ENCODE measurements around the gene DUSP22.

The DUSP22 gene

DNA sequence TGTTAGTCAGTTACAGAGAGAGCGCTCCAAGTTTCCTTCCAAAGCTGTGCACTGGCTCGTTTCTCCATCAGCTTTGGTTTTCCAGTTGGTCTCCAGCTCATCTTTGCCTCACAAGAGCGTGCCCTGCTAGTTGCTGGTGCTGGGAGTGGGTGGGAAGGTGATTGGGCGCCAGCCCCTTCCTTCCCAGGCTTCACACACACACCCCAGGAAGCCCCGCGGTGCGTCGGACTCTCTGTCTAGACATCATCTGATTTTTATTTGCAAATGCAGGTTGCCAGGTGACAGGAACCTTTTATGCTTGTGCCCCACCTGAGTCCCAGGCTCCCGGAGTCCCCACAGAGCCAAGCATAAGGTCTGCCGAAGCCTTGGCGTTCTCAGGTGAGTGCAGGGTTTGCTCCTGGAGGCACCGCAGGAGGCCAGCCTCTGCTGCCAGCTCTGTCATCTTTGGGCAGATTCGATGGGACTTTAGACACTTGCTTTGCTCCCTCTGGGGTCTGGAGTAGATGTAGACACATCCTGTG is 106.3 kb downstream of the DUSP22 start:
- Histone ChIP-seq H3K79me2 (ENCODE audit: low read length) (peaks cover 97% of the 10 kb centered on the region), H3K27me3 (replicated peaks; ENCODE audit: insufficient read depth, low read length) (no peaks in the 10 kb centered on the region), H2AFZ (ENCODE audit: low read length) (no peak overlapping the region), H3K36me3 (replicated peaks; ENCODE audit: insufficient read depth, low read length) (peaks cover 51% of the 10 kb centered on the region), H3F3A (ENCODE audit: insufficient read depth, low read length) (peaks cover 94% of the 10 kb centered on the region), H3K4me1 (ENCODE audit: low read length) (peaks cover 64% of the 10 kb centered on the region), H3K4me2 (ENCODE audit: low read depth, low read length) (peak overlapping the region; percentile 72), H3K9me3 (replicated peaks; ENCODE audit: insufficient read depth, low read length) (no peaks in the 10 kb centered on the region), H3K9ac (ENCODE audit: low read length) (peak overlapping the region; percentile 57; the same call in 1 of the 2 replicates), H3K4me3 (ENCODE audit: low read length) (peak overlapping the region; percentile 41), H3K9me2 (replicated peaks; ENCODE audit: insufficient read depth, low read length) (no peaks in the 10 kb centered on the region), H4K20me1 (ENCODE audit: insufficient read depth, low read length) (peaks cover 81% of the 10 kb centered on the region), H3K27ac (ENCODE audit: low read length) (peak overlapping the region; percentile 78)
- no peak for TF ChIP-seq EZH2phosphoT487 (IDR thresholded peaks at IDR 0.05; ENCODE audit: low read length)
- no peak for TF ChIP-seq CTCF (IDR thresholded peaks at IDR 0.05; ENCODE audit: low read length)
- TF ChIP-seq EZH2 (optimal IDR thresholded peaks at IDR 0.05; ENCODE audit: low read depth, low read length): no peak
- DNase-seq: no peak

DNA sequence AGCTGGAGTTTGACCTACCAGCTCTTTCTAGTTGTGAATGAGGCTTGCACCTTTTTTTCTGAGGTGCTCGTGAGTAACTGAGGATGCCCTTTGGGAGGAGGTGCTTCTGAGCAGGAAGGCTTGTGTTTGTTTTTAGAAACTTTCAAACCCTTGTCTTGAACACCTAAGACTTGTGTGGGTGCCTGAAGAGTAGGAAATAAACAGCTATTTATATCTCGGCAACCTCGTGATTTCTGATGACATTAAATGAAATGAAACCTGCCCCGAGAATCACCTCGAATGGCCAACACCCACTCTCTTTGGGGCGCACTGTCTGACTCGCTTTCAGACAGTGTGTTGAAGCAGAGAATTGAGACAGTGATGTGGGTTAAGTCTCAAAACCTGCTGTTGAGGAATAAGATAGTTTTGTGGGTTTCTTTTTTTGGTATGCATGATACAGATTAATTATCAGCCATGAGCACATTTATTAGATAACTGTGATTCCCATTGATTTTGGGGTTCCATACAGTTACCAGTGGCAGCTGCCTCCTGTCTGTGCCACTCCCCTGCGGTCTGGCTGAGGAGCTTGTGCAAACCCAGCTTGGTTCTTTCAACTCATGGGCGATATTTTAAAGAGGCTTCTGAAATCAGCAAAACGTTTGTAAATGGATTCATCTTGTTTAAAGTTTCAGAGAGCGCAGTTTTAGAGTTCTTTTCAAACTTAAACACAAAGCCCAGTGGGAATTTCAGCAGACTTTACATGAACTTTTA is 107.7 kb downstream of the DUSP22 start:
- Histone ChIP-seq H3K4me1 (ENCODE audit: low read length) (peaks cover 70% of the 10 kb centered on the region), H3F3A (ENCODE audit: insufficient read depth, low read length) (peaks cover 94% of the 10 kb centered on the region), H3K27ac (ENCODE audit: low read length) (peak overlapping the region; percentile 78), H3K36me3 (replicated peaks; ENCODE audit: insufficient read depth, low read length) (peaks cover 48% of the 10 kb centered on the region), H3K27me3 (replicated peaks; ENCODE audit: insufficient read depth, low read length) (no peaks in the 10 kb centered on the region), H3K79me2 (ENCODE audit: low read length) (peaks cover 97% of the 10 kb centered on the region), H3K4me2 (ENCODE audit: low read depth, low read length) (peak overlapping the region; percentile 72), H3K4me3 (ENCODE audit: low read length) (peak overlapping the region; percentile 3; the same call in 1 of the 2 replicates), H3K9me2 (replicated peaks; ENCODE audit: insufficient read depth, low read length) (no peaks in the 10 kb centered on the region), H4K20me1 (ENCODE audit: insufficient read depth, low read length) (peaks cover 81% of the 10 kb centered on the region), H3K9me3 (replicated peaks; ENCODE audit: insufficient read depth, low read length) (no peaks in the 10 kb centered on the region), H3K9ac (ENCODE audit: low read length) (peak overlapping the region; percentile 57; the same call in 1 of the 2 replicates), H2AFZ (ENCODE audit: low read length) (no peak overlapping the region)
- DNase-seq: peak; percentile 95
- TF ChIP-seq EZH2phosphoT487 (IDR thresholded peaks at IDR 0.05; ENCODE audit: low read length): no peak
- TF ChIP-seq EZH2 (optimal IDR thresholded peaks at IDR 0.05; ENCODE audit: low read depth, low read length): no peak
- no peak for TF ChIP-seq CTCF (IDR thresholded peaks at IDR 0.05; ENCODE audit: low read length)

DNA sequence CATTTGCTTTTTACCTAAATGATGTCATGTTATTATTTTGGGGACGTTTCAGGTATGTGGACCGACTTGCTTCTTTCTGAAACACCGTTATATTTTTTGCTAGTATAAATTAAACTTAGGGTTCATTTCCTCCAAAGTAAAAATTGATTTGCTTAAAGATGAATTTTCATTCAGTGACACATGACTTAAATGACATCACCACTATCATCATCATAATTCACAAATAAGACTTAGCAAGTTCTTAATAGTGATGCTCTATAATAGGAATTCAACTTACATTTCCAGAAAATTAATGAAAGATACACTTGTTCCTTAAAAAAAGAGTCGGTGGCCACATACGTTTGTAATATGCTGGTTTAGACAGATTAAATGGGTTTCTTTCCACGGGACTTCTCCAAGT is 108.5 kb downstream of the DUSP22 start:
- Histone ChIP-seq H3F3A (ENCODE audit: insufficient read depth, low read length) (peaks cover 94% of the 10 kb centered on the region), H3K27ac (ENCODE audit: low read length) (peak overlapping the region; percentile 26; the same call in 1 of the 2 replicates), H3K27me3 (replicated peaks; ENCODE audit: insufficient read depth, low read length) (no peaks in the 10 kb centered on the region), H3K9me2 (replicated peaks; ENCODE audit: insufficient read depth, low read length) (no peaks in the 10 kb centered on the region), H3K4me1 (ENCODE audit: low read length) (peaks cover 67% of the 10 kb centered on the region), H3K36me3 (replicated peaks; ENCODE audit: insufficient read depth, low read length) (peaks cover 39% of the 10 kb centered on the region), H3K4me2 (ENCODE audit: low read depth, low read length) (peak overlapping the region; percentile 44), H3K79me2 (ENCODE audit: low read length) (peaks cover 97% of the 10 kb centered on the region), H3K4me3 (ENCODE audit: low read length) (0 out of 2 replicates have a peak overlapping the region, but pooled peaks have one; percentile 3), H3K9me3 (replicated peaks; ENCODE audit: insufficient read depth, low read length) (no peaks in the 10 kb centered on the region), H3K9ac (ENCODE audit: low read length) (peak overlapping the region; percentile 3; the same call in 1 of the 2 replicates), H4K20me1 (ENCODE audit: insufficient read depth, low read length) (peaks cover 81% of the 10 kb centered on the region), H2AFZ (ENCODE audit: low read length) (no peak overlapping the region)
- no peak for TF ChIP-seq EZH2phosphoT487 (IDR thresholded peaks at IDR 0.05; ENCODE audit: low read length)
- TF ChIP-seq EZH2 (optimal IDR thresholded peaks at IDR 0.05; ENCODE audit: low read depth, low read length): no peak
- TF ChIP-seq CTCF (IDR thresholded peaks at IDR 0.05; ENCODE audit: low read length): no peak
- no peak for DNase-seq
